Measurements from ENCODE around the gene TLCD5. TPM values are rescaled to one million over a fixed set of nuclear protein-coding genes. Genes with fewer than 3 reads are reported as not detected.
A peak's percentile ranks its signal among the peaks of the same experiment; 100 is the strongest.

TLCD5 gene
- total RNA-seq, 1 donor from 2014 or later, result 11.6 TPM

- DNase-seq (ENCODE audit: extremely low spot score, unreplicated experiment), result no peak
- H3K27me3 Mint-ChIP-seq, result no peaks in the 10 kb centered on the region
- no peaks in the 10 kb centered on the region for H3K9me3 Mint-ChIP-seq
- no peaks in the 10 kb centered on the region for H3K36me3 Mint-ChIP-seq
- H3K4me3 Mint-ChIP-seq, result peak overlapping the region; percentile 99
- peaks cover 31% of the 10 kb centered on the region for H3K4me1 Mint-ChIP-seq (ENCODE audit: unreplicated experiment)
- TF ChIP-seq CTCF (conservative IDR thresholded peaks at IDR 0.05), result no peak
- H3K27ac Mint-ChIP-seq, result peak overlapping the region; percentile 92
Observed at GRCh38 chr11:120337355-120338106, 12.4 kb downstream of the TLCD5 start.

GRCh38 chr11:120338107-120338933 lies 13.2 kb downstream of the TLCD5 start:
- DNase-seq (ENCODE audit: extremely low spot score, unreplicated experiment), result no peak
- Mint-ChIP-seq H3K36me3 (no peaks in the 10 kb centered on the region), H3K27ac (peak overlapping the region; percentile 92), H3K4me1 (ENCODE audit: unreplicated experiment) (peaks cover 31% of the 10 kb centered on the region), H3K9me3 (no peaks in the 10 kb centered on the region), H3K4me3 (peak overlapping the region; percentile 99), H3K27me3 (no peaks in the 10 kb centered on the region)
- TF ChIP-seq CTCF (conservative IDR thresholded peaks at IDR 0.05), result no peak

GRCh38 chr11:120339394-120339890 lies 14.3 kb downstream of the TLCD5 start:
- TF ChIP-seq CTCF (conservative IDR thresholded peaks at IDR 0.05), result no peak

GRCh38 chr11:120340529-120340928 lies 15.4 kb downstream of the TLCD5 start:
- no peaks in the 10 kb centered on the region for H3K9me3 Mint-ChIP-seq
- TF ChIP-seq CTCF (conservative IDR thresholded peaks at IDR 0.05), result no peak
- no peak overlapping the region for H3K4me3 Mint-ChIP-seq
- no peaks in the 10 kb centered on the region for H3K27me3 Mint-ChIP-seq
- DNase-seq (ENCODE audit: extremely low spot score, unreplicated experiment), result no peak
- no peaks in the 10 kb centered on the region for H3K36me3 Mint-ChIP-seq
- peaks cover 42% of the 10 kb centered on the region for H3K4me1 Mint-ChIP-seq (ENCODE audit: unreplicated experiment)
- no peak overlapping the region for H3K27ac Mint-ChIP-seq

More at GRCh38 chr11:120339394-120339890, 14.3 kb downstream of the TLCD5 start:
- Mint-ChIP-seq H3K27ac (peak overlapping the region; percentile 78), H3K9me3 (no peaks in the 10 kb centered on the region), H3K36me3 (no peaks in the 10 kb centered on the region), H3K4me3 (peak overlapping the region; percentile 75), H3K27me3 (no peaks in the 10 kb centered on the region), H3K4me1 (ENCODE audit: unreplicated experiment) (peaks cover 35% of the 10 kb centered on the region)
- DNase-seq (ENCODE audit: extremely low spot score, unreplicated experiment), result no peak

- no peak overlapping the region for H3K27ac Mint-ChIP-seq
- peaks cover 55% of the 10 kb centered on the region for H3K4me1 Mint-ChIP-seq (ENCODE audit: unreplicated experiment)
- no peaks in the 10 kb centered on the region for H3K9me3 Mint-ChIP-seq
- peak overlapping the region; percentile 0 for H3K4me3 Mint-ChIP-seq
- no peak for TF ChIP-seq CTCF (conservative IDR thresholded peaks at IDR 0.05)
- DNase-seq (ENCODE audit: extremely low spot score, unreplicated experiment), result no peak
- no peaks in the 10 kb centered on the region for H3K27me3 Mint-ChIP-seq
- H3K36me3 Mint-ChIP-seq, result no peaks in the 10 kb centered on the region
Observed at GRCh38 chr11:120342226-120342625, 17.1 kb downstream of the TLCD5 start.
